Brain microvascular endothelial cell (primary cell): Measurements from ENCODE around the gene SYT2.
"Not testable (repeated sequence)": the region's sequence is repeated elsewhere in the genome, so short reads cannot be mapped to it uniquely, and the experiment has no call there.

Experiments used
- DNase-seq: peaks from one replicate; pipeline ENCODE4 v3.0.0-alpha.2; 2020
- H3K27ac ChIP-seq: fragments of 250-450 bp; sonication (Bioruptor Pico); 2 replicates; pipeline ENCODE4 v1.5.1; 2020; ENCODE audit warnings: mild to moderate bottlenecking, moderate library complexity
- H3K27me3 ChIP-seq: fragments of 250-450 bp; sonication (Bioruptor Pico); replicated peaks from 2 replicates; pipeline ENCODE4 v1.5.1; 2020; ENCODE audit warnings: mild to moderate bottlenecking
- H3K36me3 ChIP-seq: fragments of 250-450 bp; sonication (Bioruptor Pico); replicated peaks from 2 replicates; pipeline ENCODE4 v1.5.1; 2020; ENCODE audit warnings: mild to moderate bottlenecking
- H3K4me3 ChIP-seq: 2 replicates; pipeline ENCODE4 v1.5.1; 2011; ENCODE audit warnings: low read depth, mild to moderate bottlenecking, control low read depth, low read length, moderate library complexity
- in situ Hi-C: cut with HindIII; loops from 2 replicates; pipeline ENCODE4 v1.10.0; 2017; ENCODE audit warnings: low sequenced_read_pairs, low pct_ligation_motif_present
- TF ChIP-seq, protein P1 (sequence below): IDR thresholded peaks from 2 replicates; pipeline ENCODE4 v1.5.1; 2011; ENCODE audit warnings: low read depth, mild to moderate bottlenecking, moderate library complexity, low read length, control low read depth, inconsistent platforms; ENCODE audit errors: missing control alignments

The SYT2 gene

DNA sequence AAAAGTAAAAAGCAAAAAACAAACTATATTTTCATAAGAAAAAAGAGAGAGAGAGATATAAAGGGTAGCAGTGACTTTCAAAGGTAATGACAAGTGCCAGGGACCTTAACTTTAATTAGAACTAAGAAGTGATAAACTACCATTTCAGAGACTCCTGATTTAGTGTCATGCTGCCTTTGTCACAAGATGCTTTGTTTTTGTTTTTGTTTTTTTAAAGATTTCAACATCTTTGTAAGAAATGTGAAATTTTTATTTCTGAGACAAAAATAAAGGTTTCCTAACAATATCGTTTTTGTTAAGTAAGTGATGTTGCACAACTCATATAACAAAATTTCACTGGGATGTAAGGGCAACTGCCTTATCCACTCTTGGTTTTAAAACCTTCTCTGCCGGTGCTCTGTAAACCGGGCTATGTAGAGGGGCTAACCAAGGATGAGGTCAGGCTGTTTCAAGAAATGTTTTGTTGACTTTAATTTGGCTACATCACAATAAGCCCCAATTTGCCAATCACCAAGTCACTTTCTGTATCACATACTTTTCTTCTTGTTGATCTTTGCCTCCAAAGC is 35.2 kb upstream of the SYT2 start:
- Histone ChIP-seq H3K27me3 (no peaks in the 10 kb centered on the region), H3K4me3 (no peak overlapping the region), H3K36me3 (peaks cover 63% of the 10 kb centered on the region), H3K27ac (no peak overlapping the region)
- no peak for DNase-seq
- TF ChIP-seq, protein P1, sequence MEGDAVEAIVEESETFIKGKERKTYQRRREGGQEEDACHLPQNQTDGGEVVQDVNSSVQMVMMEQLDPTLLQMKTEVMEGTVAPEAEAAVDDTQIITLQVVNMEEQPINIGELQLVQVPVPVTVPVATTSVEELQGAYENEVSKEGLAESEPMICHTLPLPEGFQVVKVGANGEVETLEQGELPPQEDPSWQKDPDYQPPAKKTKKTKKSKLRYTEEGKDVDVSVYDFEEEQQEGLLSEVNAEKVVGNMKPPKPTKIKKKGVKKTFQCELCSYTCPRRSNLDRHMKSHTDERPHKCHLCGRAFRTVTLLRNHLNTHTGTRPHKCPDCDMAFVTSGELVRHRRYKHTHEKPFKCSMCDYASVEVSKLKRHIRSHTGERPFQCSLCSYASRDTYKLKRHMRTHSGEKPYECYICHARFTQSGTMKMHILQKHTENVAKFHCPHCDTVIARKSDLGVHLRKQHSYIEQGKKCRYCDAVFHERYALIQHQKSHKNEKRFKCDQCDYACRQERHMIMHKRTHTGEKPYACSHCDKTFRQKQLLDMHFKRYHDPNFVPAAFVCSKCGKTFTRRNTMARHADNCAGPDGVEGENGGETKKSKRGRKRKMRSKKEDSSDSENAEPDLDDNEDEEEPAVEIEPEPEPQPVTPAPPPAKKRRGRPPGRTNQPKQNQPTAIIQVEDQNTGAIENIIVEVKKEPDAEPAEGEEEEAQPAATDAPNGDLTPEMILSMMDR, result no peak
- in situ Hi-C loops, result no loop called here

DNA sequence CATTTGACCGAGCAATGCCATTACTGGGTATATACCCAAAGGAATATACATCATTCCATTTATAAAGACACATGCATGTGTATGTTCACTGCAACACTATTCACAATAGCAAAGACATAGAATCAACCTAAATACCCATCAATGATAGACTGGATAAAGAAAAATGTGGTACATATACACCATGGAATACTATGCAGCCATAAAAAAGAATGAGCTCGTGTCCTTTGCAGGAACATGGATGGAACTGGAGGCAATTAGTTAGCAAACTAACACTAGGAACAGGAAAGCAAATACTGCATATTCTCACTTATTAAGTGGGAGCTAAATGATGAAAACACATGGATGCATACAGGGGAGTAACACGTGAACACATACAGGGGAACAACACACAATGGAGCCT is 34.5 kb upstream of the SYT2 start:
- H3K4me3 ChIP-seq, H3K27ac ChIP-seq, H3K27me3 ChIP-seq, in situ Hi-C loops, DNase-seq: not testable (repeated sequence)
- H3K36me3 ChIP-seq, result peaks cover 56% of the 10 kb centered on the region

DNA sequence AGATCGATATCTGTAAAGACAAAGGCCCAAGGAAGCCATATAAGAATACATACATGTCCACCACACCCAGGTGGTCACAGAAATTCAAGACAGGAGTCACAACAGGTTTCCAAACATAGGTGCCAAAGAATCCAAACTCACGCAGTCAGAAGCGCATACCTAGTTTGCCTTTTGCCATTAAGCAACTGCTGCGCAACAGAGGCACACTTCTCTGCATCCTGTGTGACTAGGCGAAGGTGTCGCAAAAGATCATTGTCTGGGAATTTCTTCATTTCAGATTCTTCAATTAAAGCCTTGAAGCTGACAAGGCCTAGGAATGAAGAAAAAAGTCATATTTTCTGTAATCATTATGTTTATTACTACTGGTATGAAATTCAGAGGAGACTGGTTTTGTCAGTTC is 32.2 kb upstream of the SYT2 start:
- in situ Hi-C loops, result no loop called here
- no peak for DNase-seq
- H3K36me3 ChIP-seq, result peaks cover 56% of the 10 kb centered on the region
- H3K4me3 ChIP-seq, result no peak overlapping the region
- TF ChIP-seq, protein P1, result no peak
- no peaks in the 10 kb centered on the region for H3K27me3 ChIP-seq
- no peak overlapping the region for H3K27ac ChIP-seq

DNA sequence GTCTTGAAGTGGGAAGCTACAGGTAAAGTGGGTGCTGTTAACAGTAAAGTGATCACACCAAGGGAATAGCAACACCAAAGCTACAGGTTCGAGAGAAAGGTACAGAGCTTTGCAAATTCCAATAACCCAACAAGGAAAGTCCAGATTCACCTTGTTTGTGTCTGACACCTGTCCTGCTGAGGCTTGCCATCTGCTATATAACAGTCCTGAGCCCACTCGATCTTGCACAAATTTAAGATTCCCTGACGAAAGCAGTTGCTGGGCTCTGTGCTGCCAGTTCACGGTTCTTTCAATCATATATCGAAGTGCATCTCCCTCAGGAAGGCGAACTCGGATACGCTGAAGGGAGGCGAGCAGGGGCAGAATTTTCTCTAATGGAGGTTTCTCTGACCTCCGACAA is 23.0 kb upstream of the SYT2 start:
- DNase-seq, result no peak
- peaks cover 92% of the 10 kb centered on the region for H3K36me3 ChIP-seq
- TF ChIP-seq, protein P1, result no peak
- in situ Hi-C loops, result no loop called here
- H3K27ac ChIP-seq, result no peak overlapping the region
- no peak overlapping the region for H3K4me3 ChIP-seq
- H3K27me3 ChIP-seq, result no peaks in the 10 kb centered on the region

DNA sequence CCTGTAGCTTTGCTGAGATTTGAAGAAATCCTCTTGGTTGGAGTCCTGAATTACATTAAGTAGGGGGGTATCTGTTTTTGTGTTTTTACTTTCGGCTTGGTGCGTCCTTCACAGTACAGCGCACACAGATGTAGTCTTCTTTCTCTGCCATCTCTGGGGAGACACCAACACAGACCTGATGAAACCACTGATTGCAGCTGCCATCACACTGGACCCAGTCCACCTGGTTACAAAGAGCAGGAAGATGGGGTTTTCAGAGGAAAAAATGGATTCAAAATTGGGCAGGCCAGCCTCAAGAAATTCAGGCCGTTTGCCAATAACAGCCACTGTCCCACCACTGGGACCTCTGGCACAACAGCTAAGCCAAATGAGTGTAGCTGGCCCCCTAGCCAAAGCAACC is 18.7 kb upstream of the SYT2 start:
- Histone ChIP-seq H3K27ac (no peak overlapping the region), H3K36me3 (peaks cover 76% of the 10 kb centered on the region), H3K4me3 (no peak overlapping the region), H3K27me3 (no peaks in the 10 kb centered on the region)
- no peak for DNase-seq
- TF ChIP-seq, protein P1, result no peak
- in situ Hi-C loops, result no loop called here

DNA sequence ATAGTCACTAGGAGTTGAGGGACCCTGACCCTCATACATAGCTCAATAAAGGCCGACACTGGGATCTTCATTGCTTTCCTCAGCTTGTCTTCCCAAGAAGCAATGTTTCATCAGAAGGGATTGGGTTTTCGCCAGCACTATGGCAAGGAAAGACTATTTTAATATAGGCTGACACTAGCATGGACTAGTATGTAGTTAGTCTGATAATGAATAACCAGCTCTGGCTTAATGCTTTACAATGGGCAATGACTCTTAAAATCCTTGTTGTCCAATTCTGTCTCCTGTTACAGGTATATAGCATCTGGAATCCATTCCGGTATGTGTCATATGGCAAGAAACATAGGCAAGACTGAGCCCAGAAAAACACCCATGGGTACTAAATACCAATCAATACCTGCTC is 15.3 kb upstream of the SYT2 start:
- peaks cover 43% of the 10 kb centered on the region for H3K36me3 ChIP-seq
- DNase-seq, result no peak
- H3K27me3 ChIP-seq, result no peaks in the 10 kb centered on the region
- no peak overlapping the region for H3K27ac ChIP-seq
- no peak overlapping the region for H3K4me3 ChIP-seq
- in situ Hi-C loops, result no loop called here
- TF ChIP-seq, protein P1, result no peak
